ENCODE measurements around the gene PCGF1.

Gene PCGF1

DNA sequence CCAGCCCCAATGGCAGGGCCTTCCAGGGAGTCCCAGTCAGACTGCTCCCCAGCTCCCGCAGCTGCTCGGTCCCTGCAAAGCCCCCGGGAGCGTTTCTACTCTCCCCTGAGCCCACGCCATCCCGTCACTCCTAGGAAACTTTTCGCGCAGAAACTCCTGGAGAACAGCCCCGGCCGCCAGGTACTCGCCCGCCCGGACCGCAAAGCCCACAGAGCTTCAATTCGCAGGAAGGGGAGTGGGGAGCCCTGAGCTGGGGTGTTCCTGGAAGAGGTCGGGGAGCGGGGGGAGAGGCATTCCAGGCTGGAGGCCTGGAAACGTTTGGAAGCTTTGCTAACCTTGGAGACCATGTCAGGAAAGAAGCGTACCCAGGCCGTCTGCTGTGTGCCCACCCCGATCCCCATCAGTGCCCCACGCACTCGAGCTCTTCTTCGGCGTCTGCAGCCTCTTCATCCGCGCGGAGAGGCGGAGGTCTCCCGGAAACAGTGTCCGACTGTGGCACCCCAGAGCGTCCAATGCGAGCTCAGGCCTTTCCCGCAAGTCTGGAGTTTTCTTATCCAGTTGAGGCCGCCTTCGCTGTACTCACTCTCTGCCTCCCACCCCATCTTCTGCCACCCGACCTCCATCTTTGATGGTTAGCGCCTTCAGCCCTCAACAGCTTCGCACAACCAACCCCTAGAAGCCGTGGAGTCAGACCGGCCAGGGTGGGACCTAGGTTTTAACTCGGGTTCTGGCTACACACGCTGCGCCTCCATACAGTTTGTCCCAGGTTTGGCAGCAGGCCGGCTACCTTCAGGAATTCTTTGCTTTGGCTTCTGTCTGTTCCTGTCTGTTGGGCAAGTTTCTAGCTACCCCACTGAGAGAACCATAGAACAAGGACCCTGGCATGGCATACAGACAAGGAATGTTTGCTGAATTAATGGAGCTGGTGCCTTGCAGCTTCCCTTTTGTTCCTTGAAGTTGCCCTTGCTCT lies 3.7 kb downstream of the PCGF1 start:
- peaks cover 47% of the 10 kb centered on the region for H3K27me3 Mint-ChIP-seq
- H3K36me3 Mint-ChIP-seq (ENCODE audit: low read depth) = peaks cover 55% of the 10 kb centered on the region
- H3K4me3 Mint-ChIP-seq = peak overlapping the region; percentile 87
- intact Hi-C loops (cut with micrococcal nuclease) = no loop called here
- H3K9me3 Mint-ChIP-seq = no peaks in the 10 kb centered on the region
- H3K27ac Mint-ChIP-seq = peak overlapping the region; percentile 94
- H3K4me1 Mint-ChIP-seq (ENCODE audit: low read depth) = peaks cover 81% of the 10 kb centered on the region

DNA sequence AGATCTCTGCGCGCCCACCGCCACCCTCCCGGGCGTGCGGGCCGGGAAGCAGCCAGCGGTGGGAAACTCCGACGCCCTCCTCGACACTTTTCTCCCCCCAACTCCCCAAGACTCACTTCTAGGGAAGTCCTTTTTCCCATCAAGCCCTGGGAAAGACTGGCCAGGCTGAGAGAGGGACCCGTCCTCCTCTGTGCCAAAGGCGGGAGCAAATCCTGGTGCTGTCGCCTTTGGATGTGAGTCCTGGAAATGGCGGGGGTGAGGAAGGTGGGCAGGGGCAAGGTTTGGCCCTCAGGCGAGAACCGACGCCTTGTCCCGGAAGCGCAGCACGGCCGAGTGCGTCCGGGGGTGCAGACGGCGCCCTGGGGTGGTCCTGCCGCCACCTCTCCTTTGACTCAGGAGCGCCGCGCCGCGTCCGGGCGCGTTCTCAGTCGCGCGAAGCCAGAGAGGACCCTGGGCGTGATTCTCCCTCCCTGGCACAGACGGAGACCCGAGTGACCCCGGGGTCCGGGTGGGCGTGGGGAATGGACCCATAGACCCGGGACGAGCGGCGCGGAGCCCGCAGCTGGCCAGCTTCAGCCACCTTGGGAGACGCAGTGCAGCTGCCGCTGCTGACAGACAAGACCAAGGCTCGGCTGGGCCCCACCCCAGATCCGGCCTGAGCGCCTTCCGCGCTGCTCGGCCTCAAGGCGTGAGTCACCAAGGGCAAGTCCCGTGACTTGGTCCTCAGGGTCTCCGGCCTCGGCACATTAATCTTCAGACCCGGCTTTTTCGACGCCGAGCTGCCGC lies 4.6 kb downstream of the PCGF1 start:
- intact Hi-C loops (cut with micrococcal nuclease) = no loop called here
- H3K27ac Mint-ChIP-seq = peak overlapping the region; percentile 94

GRCh38 chr2:74502147-74502719 lies 5.3 kb downstream of the PCGF1 start:
- Mint-ChIP-seq H3K27ac (peak overlapping the region; percentile 94), H3K9me3 (no peaks in the 10 kb centered on the region), H3K4me1 (ENCODE audit: low read depth) (peaks cover 85% of the 10 kb centered on the region), H3K36me3 (ENCODE audit: low read depth) (peaks cover 47% of the 10 kb centered on the region), H3K27me3 (peaks cover 52% of the 10 kb centered on the region), H3K4me3 (peak overlapping the region; percentile 87)
- intact Hi-C loops (cut with micrococcal nuclease) = no loop called here

More for the DNA sequence above, 4.6 kb downstream of the PCGF1 start:
- H3K4me1 Mint-ChIP-seq (ENCODE audit: low read depth) = peaks cover 82% of the 10 kb centered on the region
- peaks cover 54% of the 10 kb centered on the region for H3K36me3 Mint-ChIP-seq (ENCODE audit: low read depth)
- H3K9me3 Mint-ChIP-seq = no peaks in the 10 kb centered on the region
- H3K4me3 Mint-ChIP-seq = peak overlapping the region; percentile 87
- peaks cover 47% of the 10 kb centered on the region for H3K27me3 Mint-ChIP-seq

- H3K27me3 Mint-ChIP-seq = peaks cover 58% of the 10 kb centered on the region
- intact Hi-C loops (cut with micrococcal nuclease) = no loop called here
- no peaks in the 10 kb centered on the region for H3K9me3 Mint-ChIP-seq
- peak overlapping the region; percentile 94 for H3K27ac Mint-ChIP-seq
- peaks cover 80% of the 10 kb centered on the region for H3K4me1 Mint-ChIP-seq (ENCODE audit: low read depth)
- peaks cover 40% of the 10 kb centered on the region for H3K36me3 Mint-ChIP-seq (ENCODE audit: low read depth)
- peak overlapping the region; percentile 87 for H3K4me3 Mint-ChIP-seq
Observed at GRCh38 chr2:74501335-74502071, 6.0 kb downstream of the PCGF1 start.

DNA sequence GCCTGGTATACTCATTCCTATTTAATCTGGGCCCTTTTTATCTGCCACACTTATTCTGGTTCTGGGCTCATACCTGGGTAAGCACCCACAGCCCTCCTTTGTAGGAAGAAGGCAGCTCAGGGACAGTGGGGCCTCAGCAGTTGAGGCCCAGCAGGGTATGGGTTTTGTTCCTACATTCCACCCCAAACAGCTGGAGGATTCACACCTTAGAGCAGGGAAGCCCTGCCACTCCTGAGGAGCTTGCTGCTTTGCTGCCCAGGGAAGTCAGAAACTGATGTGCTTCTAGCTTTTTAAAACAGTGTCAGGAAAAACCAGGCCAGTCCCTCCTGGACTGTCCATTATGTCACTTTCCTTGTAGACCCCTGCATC lies 6.9 kb downstream of the PCGF1 start:
- Mint-ChIP-seq H3K27ac (no peak overlapping the region), H3K27me3 (peaks cover 65% of the 10 kb centered on the region), H3K9me3 (no peaks in the 10 kb centered on the region)

DNA sequence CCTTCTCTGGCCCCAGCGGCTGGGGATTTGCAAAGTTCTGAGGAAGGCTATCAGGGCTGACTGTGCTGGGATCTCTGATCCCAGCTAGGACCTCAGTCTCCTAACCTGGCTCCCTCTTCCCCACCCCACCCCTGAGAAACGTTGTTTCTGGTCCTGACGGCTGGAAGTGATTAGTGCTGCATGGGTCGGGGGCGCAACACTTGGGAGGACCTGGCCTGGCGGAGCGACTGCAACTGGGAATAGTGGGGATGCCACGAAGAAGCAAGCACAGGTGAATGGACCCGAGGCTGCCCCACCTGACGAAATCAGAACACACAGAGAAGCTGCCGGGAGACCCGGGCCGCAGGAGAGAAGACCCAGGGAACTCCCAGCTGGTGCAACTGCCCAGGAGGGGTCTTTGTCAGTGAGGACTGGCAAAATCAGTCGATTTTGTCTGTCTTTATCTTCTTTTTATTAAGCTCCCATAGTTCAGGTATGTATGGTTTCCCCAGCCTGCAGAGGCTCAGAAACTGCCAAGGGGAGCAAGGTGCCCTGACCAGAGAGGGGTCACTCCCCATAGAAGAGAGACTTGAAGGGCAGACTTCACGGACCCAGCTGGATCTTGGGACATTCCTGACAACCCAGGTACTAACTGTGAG lies 7.4 kb downstream of the PCGF1 start:
- H3K4me1 Mint-ChIP-seq (ENCODE audit: low read depth) = peaks cover 65% of the 10 kb centered on the region
- no peaks in the 10 kb centered on the region for H3K9me3 Mint-ChIP-seq
- peaks cover 67% of the 10 kb centered on the region for H3K27me3 Mint-ChIP-seq
- intact Hi-C loops (cut with micrococcal nuclease) = loop anchor here (5.0 kb wide), 1 partner anchor 32 kb away; no protein-coding TSS in a partner anchor
- peak overlapping the region; percentile 22 for H3K4me3 Mint-ChIP-seq
- peaks cover 27% of the 10 kb centered on the region for H3K36me3 Mint-ChIP-seq (ENCODE audit: low read depth)
- H3K27ac Mint-ChIP-seq = no peak overlapping the region

More for the DNA sequence above, 6.9 kb downstream of the PCGF1 start:
- Mint-ChIP-seq H3K36me3 (ENCODE audit: low read depth) (peaks cover 32% of the 10 kb centered on the region), H3K4me3 (no peak overlapping the region), H3K4me1 (ENCODE audit: low read depth) (peaks cover 70% of the 10 kb centered on the region)
- intact Hi-C loops (cut with micrococcal nuclease) = no loop called here

- Mint-ChIP-seq H3K27me3 (peaks cover 67% of the 10 kb centered on the region), H3K27ac (peak within 1 kb of the TSS; percentile 45), H3K36me3 (ENCODE audit: low read depth) (peaks cover 20% of the 10 kb centered on the region), H3K4me1 (ENCODE audit: low read depth) (peaks cover 59% of the 10 kb centered on the region), H3K4me3 (peak within 1 kb of the TSS; percentile 69), H3K9me3 (no peaks in the 10 kb centered on the region)
- intact Hi-C loops (cut with micrococcal nuclease) = loop anchor here (5.0 kb wide), 1 partner anchor 33 kb away; no protein-coding TSS in a partner anchor
Observed at GRCh38 chr2:74499267-74499939, 8.1 kb downstream of the PCGF1 start, which contains the start of gene LBX2. TSS of gene LBX2 (minus strand) at chr2:74499603. CDS start at chr2:74499537, 66 bp downstream.

- intact Hi-C loops (cut with micrococcal nuclease) = loop anchor here (5.0 kb wide), 1 partner anchor 34 kb away; no protein-coding TSS in a partner anchor
- Mint-ChIP-seq H3K9me3 (no peaks in the 10 kb centered on the region), H3K36me3 (ENCODE audit: low read depth) (peaks cover 19% of the 10 kb centered on the region), H3K27me3 (peaks cover 67% of the 10 kb centered on the region), H3K4me1 (ENCODE audit: low read depth) (peaks cover 52% of the 10 kb centered on the region), H3K4me3 (peak overlapping the region; percentile 69), H3K27ac (peak overlapping the region; percentile 45)
Observed at GRCh38 chr2:74498500-74499266, 8.8 kb downstream of the PCGF1 start.

DNA sequence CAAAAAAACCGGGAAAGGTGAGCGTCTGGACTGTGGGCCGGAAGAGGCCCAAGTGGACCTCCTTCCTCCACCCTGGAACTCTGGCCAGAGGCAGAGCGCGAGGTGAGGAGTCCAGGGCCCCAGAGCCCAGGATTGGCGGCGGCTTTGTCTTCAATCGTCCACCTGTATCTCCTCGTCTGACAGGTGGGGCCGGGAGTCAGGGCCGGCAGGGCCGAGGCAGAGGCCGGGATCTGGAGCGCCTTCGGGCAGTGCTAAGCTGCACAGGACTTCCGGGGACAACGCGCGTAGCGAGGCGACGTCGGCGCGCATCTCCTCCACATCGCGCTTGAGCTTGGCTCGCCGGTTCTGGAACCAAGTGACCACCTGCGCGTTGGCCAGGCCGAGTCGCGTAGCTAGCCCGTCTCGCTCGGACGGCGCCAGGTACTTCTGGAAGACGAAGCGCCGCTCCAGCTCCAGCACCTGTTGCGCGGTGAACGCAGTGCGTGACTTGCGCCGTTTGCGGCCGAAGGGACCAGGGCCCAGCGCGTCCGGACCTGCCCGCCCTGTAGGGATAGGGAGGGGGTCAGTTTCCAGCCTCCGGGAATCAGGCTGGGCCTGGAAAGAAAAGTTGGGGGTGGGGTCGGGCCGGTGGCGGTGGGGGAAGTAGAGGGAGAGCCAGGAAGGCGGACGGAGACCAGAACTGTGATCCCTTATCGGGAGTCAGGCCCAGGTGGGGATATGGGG lies 9.6 kb downstream of the PCGF1 start:
- H3K36me3 Mint-ChIP-seq (ENCODE audit: low read depth) = peaks cover 19% of the 10 kb centered on the region
- peak overlapping the region; percentile 69 for H3K4me3 Mint-ChIP-seq
- H3K4me1 Mint-ChIP-seq (ENCODE audit: low read depth) = peaks cover 46% of the 10 kb centered on the region
- H3K27me3 Mint-ChIP-seq = peaks cover 67% of the 10 kb centered on the region
- H3K27ac Mint-ChIP-seq = peak overlapping the region; percentile 45
- H3K9me3 Mint-ChIP-seq = no peaks in the 10 kb centered on the region
- intact Hi-C loops (cut with micrococcal nuclease) = loop anchor here (5.0 kb wide), 1 partner anchor 34 kb away; no protein-coding TSS in a partner anchor

DNA sequence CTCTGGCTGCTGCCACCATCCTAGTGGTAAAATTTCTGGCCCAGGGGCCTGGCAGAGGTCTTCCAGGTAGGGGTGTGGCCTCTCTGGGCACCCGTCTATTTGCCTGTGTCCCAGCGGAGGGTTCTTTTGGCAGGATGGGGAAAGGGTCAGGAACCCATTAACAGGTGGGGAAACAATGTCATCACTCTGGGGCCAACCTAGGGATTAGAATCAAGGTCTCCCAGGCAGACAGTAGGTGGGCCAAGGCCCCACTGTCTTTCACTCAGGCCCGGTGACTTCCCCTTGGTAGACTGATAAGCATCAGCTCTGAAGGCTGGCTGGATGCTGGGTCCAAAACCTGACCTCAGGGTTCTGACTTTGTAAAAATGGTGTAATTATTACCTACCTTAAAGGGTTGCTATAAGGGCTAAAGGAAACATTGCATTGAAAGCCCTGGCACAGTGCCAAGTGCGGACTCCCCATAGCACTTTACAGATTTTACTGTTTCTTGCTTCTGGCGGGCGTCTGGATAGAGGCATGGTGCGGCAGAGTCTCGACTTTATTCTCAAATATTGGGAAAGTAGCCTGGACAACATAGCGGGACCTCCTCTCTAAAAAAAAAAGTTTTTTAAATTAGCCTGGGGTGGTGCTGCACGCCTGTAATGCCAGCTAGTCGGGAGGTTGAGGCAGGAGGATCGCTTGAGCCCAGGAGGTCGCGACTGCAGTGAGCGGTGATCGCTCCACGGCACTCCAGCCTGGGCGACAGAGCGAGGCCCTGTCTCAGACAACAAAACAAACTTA lies 10.3 kb downstream of the PCGF1 start:
- Mint-ChIP-seq H3K4me1 (ENCODE audit: low read depth) (peaks cover 40% of the 10 kb centered on the region), H3K27me3 (peaks cover 64% of the 10 kb centered on the region), H3K27ac (no peak overlapping the region), H3K36me3 (ENCODE audit: low read depth) (peaks cover 21% of the 10 kb centered on the region), H3K4me3 (peak overlapping the region; percentile 69), H3K9me3 (no peaks in the 10 kb centered on the region)
- intact Hi-C loops (cut with micrococcal nuclease) = loop anchor here (5.0 kb wide), 1 partner anchor 35 kb away; no protein-coding TSS in a partner anchor

DNA sequence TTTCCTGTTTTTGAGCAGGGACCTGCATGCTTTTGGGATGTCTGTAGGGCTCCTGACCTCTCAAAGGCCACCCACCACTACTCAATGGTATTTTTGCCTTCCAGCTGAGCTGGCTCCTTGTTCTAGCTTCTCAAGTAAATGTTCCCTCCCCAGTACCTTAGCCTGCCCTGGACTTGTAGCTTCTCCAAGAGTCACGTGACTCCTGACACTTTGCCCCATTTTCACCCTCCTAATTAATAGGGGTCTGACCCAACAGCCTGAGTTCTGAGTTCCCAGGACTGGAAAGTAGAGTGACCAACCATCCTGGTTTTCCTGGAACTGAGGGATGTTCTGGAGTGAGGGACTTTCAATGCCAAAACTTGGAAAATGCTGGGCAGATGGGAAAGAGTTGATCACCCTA lies 12.1 kb downstream of the PCGF1 start:
- Mint-ChIP-seq H3K4me1 (ENCODE audit: low read depth) (peaks cover 29% of the 10 kb centered on the region), H3K27me3 (peaks cover 47% of the 10 kb centered on the region), H3K36me3 (ENCODE audit: low read depth) (peaks cover 38% of the 10 kb centered on the region), H3K27ac (no peak overlapping the region), H3K4me3 (no peak overlapping the region), H3K9me3 (no peaks in the 10 kb centered on the region)
- intact Hi-C loops (cut with micrococcal nuclease) = loop anchor here (5.0 kb wide), 1 partner anchor 37 kb away; no protein-coding TSS in a partner anchor

All from dendritic cell treated with granulocyte-macrophage colony-stimulating factor and Interleukin-4, amounts not matched to agents 40 ng/mL and 50 ng/mL, for 4 days (primary cell).